PFSK-1 (cell line): ENCODE results near the gene WFS1.

Experiments used
- FOXP2 ChIP-seq: optimal IDR thresholded peaks from 2 replicates; pipeline ENCODE3; 2011; ENCODE audit warnings: borderline replicate concordance, control low read depth, inconsistent platforms; ENCODE audit not compliant: insufficient read depth; ENCODE audit errors: extremely low read length, extremely low read depth
- REST ChIP-seq, 2 experiments: IDR thresholded peaks; 2 replicates each; pipeline versions ENCODE4 v1.6.1 to v1.8.0; 2011 to 2012; ENCODE audit warnings: low read depth in 2 of 2, low read length in 2 of 2, control low read depth in 1 of 2, inconsistent platforms in 1 of 2, mild to moderate bottlenecking in 1 of 2, moderate library complexity in 1 of 2; ENCODE audit not compliant: insufficient read depth in 1 of 2
- SIN3A ChIP-seq: IDR thresholded peaks from 2 replicates; pipeline ENCODE4 v1.6.1; 2012; ENCODE audit warnings: mild to moderate bottlenecking, low read length, moderate library complexity, borderline replicate concordance; ENCODE audit not compliant: insufficient read depth
- TAF1 ChIP-seq: IDR thresholded peaks from 2 replicates; pipeline ENCODE4 v1.6.1; 2012; ENCODE audit warnings: low read length, control low read depth, borderline replicate concordance; ENCODE audit not compliant: insufficient read depth

DNA sequence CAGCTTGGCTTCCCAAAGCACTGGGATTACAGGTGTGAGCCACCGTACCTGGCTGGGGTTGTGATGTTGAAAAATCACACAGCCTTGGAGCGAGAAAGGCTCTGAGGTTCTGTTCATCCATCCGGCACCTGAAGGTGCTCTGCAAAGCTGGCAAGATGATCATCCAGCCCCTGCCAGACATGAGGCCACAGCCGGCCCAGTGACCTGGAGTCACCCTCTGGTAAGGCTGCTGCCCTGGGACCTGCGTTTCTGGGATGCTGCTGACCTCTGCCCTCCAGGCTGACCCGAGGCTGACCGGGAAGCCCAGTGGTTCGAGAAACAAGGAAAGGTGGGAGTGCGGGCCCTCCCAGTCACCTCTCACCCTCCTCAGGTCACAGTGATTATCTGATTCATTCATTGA, 13.5 kb upstream of the WFS1 start:
- no peak for TF ChIP-seq REST (IDR thresholded peaks at IDR 0.05; ENCODE audit: insufficient read depth in 1 of 2, low read depth in 2 of 2, low read length in 2 of 2)
- TF ChIP-seq SIN3A, result no peak
- TF ChIP-seq TAF1, result no peak
- no peak for TF ChIP-seq FOXP2
